ENCODE measurements around the gene DYNC2H1.

- TF ChIP-seq CTCF (IDR thresholded peaks at IDR 0.05): no peak
- TF ChIP-seq POLR2A (IDR thresholded peaks at IDR 0.05): no peak
- no peak for TF ChIP-seq POLR2AphosphoS5 (IDR thresholded peaks at IDR 0.05)
Observed at GRCh38 chr11:103491777-103492176, 382.6 kb downstream of the DYNC2H1 start.
